ENCODE results near the gene SLC25A4.

- TF ChIP-seq POLR2A (IDR thresholded peaks at IDR 0.05) (no peak), CTCF (IDR thresholded peaks at IDR 0.05) (no peak)
Measured at GRCh38 chr4:185117300-185117934, 25.6 kb upstream of the SLC25A4 start.

Measured in lower leg skin (tissue), 3 donors.